ENCODE data around the gene TMEM87A.

TMEM87A gene

GRCh38 chr15:42220216-42220615 is 53.0 kb downstream of the TMEM87A start:
- Histone ChIP-seq H3K27me3 (ENCODE audit: insufficient read depth, poor library complexity, severe bottlenecking) (no peaks in the 10 kb centered on the region), H3K27ac (replicated peaks) (no peak overlapping the region), H3K4me3 (replicated peaks; ENCODE audit: insufficient read depth, low read length) (no peak overlapping the region)
- DNase-seq (ENCODE audit: low read depth in 1 of 2, low spot score in 1 of 2), result no peak
- TF ChIP-seq GABPA (IDR thresholded peaks at IDR 0.05; ENCODE audit: low read depth) (no peak), SPI1 (IDR thresholded peaks at IDR 0.05; ENCODE audit: borderline replicate concordance, low read depth) (no peak)
- TF ChIP-seq, protein P1, sequence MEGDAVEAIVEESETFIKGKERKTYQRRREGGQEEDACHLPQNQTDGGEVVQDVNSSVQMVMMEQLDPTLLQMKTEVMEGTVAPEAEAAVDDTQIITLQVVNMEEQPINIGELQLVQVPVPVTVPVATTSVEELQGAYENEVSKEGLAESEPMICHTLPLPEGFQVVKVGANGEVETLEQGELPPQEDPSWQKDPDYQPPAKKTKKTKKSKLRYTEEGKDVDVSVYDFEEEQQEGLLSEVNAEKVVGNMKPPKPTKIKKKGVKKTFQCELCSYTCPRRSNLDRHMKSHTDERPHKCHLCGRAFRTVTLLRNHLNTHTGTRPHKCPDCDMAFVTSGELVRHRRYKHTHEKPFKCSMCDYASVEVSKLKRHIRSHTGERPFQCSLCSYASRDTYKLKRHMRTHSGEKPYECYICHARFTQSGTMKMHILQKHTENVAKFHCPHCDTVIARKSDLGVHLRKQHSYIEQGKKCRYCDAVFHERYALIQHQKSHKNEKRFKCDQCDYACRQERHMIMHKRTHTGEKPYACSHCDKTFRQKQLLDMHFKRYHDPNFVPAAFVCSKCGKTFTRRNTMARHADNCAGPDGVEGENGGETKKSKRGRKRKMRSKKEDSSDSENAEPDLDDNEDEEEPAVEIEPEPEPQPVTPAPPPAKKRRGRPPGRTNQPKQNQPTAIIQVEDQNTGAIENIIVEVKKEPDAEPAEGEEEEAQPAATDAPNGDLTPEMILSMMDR (IDR thresholded peaks at IDR 0.05; ENCODE audit: insufficient read depth, low read length), result no peak
- TF ChIP-seq, protein P2, sequence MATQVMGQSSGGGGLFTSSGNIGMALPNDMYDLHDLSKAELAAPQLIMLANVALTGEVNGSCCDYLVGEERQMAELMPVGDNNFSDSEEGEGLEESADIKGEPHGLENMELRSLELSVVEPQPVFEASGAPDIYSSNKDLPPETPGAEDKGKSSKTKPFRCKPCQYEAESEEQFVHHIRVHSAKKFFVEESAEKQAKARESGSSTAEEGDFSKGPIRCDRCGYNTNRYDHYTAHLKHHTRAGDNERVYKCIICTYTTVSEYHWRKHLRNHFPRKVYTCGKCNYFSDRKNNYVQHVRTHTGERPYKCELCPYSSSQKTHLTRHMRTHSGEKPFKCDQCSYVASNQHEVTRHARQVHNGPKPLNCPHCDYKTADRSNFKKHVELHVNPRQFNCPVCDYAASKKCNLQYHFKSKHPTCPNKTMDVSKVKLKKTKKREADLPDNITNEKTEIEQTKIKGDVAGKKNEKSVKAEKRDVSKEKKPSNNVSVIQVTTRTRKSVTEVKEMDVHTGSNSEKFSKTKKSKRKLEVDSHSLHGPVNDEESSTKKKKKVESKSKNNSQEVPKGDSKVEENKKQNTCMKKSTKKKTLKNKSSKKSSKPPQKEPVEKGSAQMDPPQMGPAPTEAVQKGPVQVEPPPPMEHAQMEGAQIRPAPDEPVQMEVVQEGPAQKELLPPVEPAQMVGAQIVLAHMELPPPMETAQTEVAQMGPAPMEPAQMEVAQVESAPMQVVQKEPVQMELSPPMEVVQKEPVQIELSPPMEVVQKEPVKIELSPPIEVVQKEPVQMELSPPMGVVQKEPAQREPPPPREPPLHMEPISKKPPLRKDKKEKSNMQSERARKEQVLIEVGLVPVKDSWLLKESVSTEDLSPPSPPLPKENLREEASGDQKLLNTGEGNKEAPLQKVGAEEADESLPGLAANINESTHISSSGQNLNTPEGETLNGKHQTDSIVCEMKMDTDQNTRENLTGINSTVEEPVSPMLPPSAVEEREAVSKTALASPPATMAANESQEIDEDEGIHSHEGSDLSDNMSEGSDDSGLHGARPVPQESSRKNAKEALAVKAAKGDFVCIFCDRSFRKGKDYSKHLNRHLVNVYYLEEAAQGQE (IDR thresholded peaks at IDR 0.05; ENCODE audit: insufficient replicate concordance, low read depth), result no peak

GRCh38 chr15:42218953-42219592 is 54.2 kb downstream of the TMEM87A start:
- no peaks in the 10 kb centered on the region for H3K27me3 ChIP-seq (ENCODE audit: insufficient read depth, poor library complexity, severe bottlenecking)
- no peak overlapping the region for H3K4me3 ChIP-seq (replicated peaks; ENCODE audit: insufficient read depth, low read length)
- no peak overlapping the region for H3K27ac ChIP-seq (replicated peaks)
- no peak for DNase-seq (ENCODE audit: low read depth in 1 of 2, low spot score in 1 of 2)
- TF ChIP-seq, protein P2 (IDR thresholded peaks at IDR 0.05; ENCODE audit: insufficient replicate concordance, low read depth), result no peak
- TF ChIP-seq POLR2AphosphoS5 (IDR thresholded peaks at IDR 0.05; ENCODE audit: low read depth), result no peak
- TF ChIP-seq GABPA (IDR thresholded peaks at IDR 0.05; ENCODE audit: low read depth), result no peak
- TF ChIP-seq, protein P1 (IDR thresholded peaks at IDR 0.05; ENCODE audit: insufficient read depth, low read length), result no peak
- TF ChIP-seq SPI1 (IDR thresholded peaks at IDR 0.05; ENCODE audit: borderline replicate concordance, low read depth), result no peak

GRCh38 chr15:42217568-42217967 is 55.7 kb downstream of the TMEM87A start:
- no peak overlapping the region for H3K4me3 ChIP-seq (replicated peaks; ENCODE audit: insufficient read depth, low read length)
- TF ChIP-seq, protein P1 (IDR thresholded peaks at IDR 0.05; ENCODE audit: insufficient read depth, low read length), result no peak
- TF ChIP-seq GABPA (IDR thresholded peaks at IDR 0.05; ENCODE audit: low read depth), result no peak
- TF ChIP-seq POLR2AphosphoS5 (IDR thresholded peaks at IDR 0.05; ENCODE audit: low read depth), result no peak
- TF ChIP-seq SPI1 (IDR thresholded peaks at IDR 0.05; ENCODE audit: borderline replicate concordance, low read depth), result no peak
- TF ChIP-seq, protein P2 (IDR thresholded peaks at IDR 0.05; ENCODE audit: insufficient replicate concordance, low read depth), result no peak
- no peaks in the 10 kb centered on the region for H3K27me3 ChIP-seq (ENCODE audit: insufficient read depth, poor library complexity, severe bottlenecking)
- no peak overlapping the region for H3K27ac ChIP-seq (replicated peaks)
- DNase-seq (ENCODE audit: low read depth in 1 of 2, low spot score in 1 of 2), result no peak

Measured in HL-60 (cell line).